Measurements from ENCODE around the gene EGFR.

Gene EGFR

DNA sequence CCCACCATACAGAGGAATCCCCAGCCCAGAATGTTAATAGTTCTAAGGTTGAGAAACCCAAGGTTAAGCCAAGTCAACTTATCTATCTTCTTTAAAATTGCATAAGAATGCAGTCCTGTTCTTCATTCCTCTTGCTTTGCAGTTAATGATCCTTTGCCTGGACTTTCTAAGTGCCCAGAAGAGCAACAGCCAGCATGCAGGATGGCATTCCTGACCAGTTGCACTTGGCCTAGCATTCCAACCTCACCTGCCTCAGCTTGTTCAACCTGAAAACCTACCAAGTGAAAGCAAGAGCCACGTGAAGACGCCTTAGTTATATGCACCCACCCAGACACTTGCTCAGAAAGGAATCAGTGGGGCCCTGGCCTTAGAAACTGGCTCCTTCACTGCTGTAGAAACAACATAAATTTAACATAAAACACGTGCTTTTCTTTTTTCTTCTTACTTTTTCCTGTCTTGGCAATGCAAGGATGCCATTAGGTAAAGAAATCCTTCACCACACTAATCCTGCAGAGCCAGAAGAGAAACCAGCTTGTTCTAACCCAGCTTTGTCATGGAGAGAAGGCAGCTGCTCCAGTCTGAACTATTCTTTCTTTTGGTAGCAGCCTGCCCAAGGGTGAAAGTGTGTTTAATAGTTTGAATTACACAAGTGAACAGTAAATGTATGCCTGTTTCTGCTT lies 25.0 kb downstream of the EGFR start:
- no peak for DNase-seq

DNA sequence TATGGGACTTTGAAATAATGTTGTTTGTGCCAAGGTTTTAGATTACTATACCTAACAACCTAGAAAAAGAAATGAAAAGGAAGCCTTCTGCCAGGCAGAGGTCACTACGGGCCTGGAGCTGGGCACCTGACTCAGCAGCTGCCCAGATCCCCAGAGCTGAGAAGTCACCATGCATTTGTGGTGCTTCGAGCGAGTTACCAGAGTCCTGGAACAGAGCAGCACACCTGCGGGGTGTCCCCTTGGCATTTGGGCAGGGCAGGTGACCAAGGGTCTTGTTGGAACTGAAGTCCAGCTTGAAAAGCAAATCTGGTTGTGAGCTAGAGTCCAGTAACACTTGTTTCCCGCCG lies 25.5 kb downstream of the EGFR start:
- DNase-seq, result no peak

DNA sequence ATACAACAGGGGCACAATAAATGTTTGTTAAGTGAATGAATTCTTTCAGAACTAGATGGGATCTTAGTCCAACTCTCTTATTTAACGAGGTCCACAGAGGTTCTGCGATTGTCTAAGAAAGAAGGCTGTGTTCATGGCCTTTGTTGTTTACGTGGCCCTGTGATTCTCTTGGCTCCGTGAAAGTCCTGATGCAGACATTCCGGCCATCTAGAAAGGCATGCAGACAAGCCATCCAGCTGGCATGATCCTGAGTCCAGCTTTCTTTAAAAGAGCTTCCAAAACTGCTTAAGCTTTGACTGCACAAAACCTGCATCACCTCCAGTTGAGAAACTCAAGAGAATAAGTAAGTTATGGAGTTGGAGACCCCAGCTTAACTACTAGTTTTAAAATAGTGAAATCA lies 26.0 kb downstream of the EGFR start:
- DNase-seq, result no peak

DNA sequence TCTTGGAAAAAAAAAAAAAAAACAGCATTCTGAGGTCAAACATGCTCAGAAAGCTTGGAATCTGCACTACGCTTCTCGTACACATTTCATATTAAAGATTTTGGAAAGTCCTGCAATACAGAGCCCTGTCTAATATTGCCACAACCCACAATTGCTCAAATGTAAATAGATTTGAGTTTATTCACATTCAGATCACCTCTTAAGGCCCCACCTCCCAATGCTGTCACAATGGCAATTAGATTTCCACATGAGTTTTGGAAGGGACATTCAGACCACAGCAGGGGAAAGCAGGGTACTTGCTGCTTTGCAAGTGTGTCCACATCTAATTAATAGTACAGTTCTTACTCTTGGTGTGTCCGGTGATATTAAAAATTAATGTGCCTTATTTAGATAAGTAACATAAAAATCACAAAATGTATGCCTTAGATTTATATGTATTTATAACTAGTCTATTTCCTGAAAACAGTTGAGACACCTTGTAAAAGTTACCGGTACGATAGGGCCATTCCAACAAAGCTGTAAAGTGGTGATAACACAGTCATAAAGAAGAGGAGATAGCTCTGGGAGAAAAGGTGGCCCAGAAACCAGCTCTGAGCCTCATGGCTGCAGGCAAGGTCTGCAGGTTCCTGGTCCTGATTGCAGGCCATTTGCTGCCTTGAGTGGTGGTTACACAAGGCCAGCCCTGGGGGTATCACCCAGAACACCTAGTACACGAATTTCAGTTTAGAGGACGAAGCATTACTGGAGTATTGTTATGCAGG lies 27.9 kb downstream of the EGFR start:
- DNase-seq, result no peak

GRCh38 chr7:55048221-55048859 lies 29.5 kb downstream of the EGFR start:
- DNase-seq, result no peak

DNA sequence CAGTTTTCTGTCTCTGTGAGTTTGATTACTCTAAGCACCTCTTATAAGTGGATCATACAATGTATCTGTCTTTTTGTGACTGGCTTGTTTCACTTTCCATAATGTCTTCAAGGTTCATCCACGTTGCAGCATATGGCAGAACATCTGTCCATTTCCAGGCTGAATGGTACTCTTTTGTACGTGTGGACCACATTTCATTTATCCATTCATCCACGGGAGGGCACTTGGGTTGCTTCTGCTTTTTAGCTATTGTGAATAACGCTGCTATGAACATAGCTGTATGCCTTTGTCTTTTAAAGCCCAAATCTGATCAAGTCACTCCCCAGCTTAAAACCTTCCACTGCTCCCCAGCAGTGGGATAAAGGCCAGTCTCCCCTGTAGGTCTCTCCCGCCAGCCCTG lies 31.5 kb downstream of the EGFR start:
- DNase-seq, result no peak

- no peak for DNase-seq
These were observed 33.3 kb downstream of the EGFR start for GRCh38 chr7:55052081-55052480.

- DNase-seq, result no peak
These were observed 34.1 kb downstream of the EGFR start for GRCh38 chr7:55052741-55053427.

DNA sequence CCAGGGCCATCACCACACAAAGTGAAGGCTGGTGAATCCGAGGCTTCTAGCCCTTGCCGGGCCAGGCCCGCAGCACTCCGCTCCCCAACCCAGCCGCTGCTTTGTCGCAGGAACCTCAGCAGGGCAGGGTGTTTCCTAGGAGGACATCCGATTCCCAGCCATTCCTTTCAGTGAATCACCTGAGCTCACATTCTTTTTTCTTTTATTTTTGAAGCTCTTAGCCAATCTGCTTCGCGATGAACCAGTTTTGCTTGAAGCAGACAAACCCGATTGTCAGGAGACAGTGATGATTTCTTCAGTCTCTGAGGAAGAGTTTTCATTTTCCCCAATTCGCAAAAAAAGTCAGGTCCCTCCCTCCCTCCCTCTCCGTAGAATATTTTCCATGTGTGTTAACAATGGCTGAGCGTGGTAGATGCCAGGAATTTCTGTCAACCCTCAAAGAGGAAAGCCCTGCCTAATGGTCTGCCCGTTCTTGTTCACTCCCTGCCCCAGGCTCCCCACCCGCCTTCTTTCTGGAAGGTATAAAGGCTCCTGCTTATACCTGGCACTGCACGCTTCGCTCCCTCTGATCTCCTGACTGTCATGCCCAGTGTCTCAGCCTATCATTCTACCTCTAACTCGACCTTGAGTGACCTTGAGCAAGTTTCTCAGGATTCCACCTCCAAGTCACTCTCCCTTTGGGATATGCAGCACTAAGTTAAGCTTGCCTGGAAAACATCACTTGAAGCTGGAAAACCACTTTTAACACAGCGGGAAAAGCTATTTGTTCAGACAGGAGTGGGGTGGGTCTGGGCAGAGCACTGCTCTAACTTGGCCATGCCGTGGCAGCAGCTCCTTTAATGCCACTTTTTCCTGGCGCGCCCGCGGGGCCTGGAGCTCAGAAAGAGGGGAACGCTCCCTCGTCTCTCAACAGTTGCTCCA lies 35.1 kb downstream of the EGFR start:
- DNase-seq, result no peak

- no peak for DNase-seq
These were observed 35.9 kb downstream of the EGFR start for GRCh38 chr7:55054758-55055157.

DNA sequence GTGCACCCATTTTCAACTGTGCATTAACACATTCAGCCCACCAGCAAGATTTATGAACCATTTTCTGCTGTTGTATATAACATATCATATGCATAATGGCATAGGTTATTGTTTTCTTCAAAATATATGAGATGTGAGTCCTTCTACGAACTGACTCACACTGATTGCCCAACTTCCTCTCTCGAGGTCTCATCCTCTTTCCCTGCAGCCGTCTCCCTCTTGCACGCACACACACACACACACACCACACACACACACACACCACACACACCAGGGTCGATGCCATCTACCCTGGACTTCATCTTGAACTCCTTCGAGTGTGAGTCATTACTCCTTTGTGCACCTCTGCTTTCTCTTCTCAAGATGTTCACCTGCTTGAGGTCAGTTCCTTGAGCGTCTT lies 36.7 kb downstream of the EGFR start:
- no peak for DNase-seq

- DNase-seq, result no peak
These were observed 37.3 kb downstream of the EGFR start for GRCh38 chr7:55056068-55056467.

- no peak for DNase-seq
These were observed 38.0 kb downstream of the EGFR start for GRCh38 chr7:55056577-55057480.

GRCh38 chr7:55058314-55058713 lies 39.5 kb downstream of the EGFR start:
- no peak for DNase-seq

- no peak for DNase-seq
These were observed 40.2 kb downstream of the EGFR start for GRCh38 chr7:55059021-55059420.

GRCh38 chr7:55060085-55060484 lies 41.3 kb downstream of the EGFR start:
- no peak for DNase-seq

GRCh38 chr7:55060636-55061022 lies 41.8 kb downstream of the EGFR start:
- no peak for DNase-seq

- DNase-seq, result no peak
These were observed 43.1 kb downstream of the EGFR start for GRCh38 chr7:55061726-55062499.

GRCh38 chr7:55063061-55063460 lies 44.2 kb downstream of the EGFR start:
- DNase-seq, result no peak

GRCh38 chr7:55063633-55064032 lies 44.8 kb downstream of the EGFR start:
- no peak for DNase-seq

- no peak for DNase-seq
These were observed 46.3 kb downstream of the EGFR start for GRCh38 chr7:55065079-55065478.
